Activated T-cell treated with anti-CD3 and anti-CD28 coated beads, Interleukin-2, amount 50 U/mL, for 4 hours (primary cell): Measurements from ENCODE around the gene VTI1A. TPM values are rescaled to one million over a fixed set of nuclear protein-coding genes. Genes with fewer than 3 reads are reported as not detected.
A peak's percentile ranks its signal among the peaks of the same experiment; 100 is the strongest.

Experiments
- ATAC-seq, 2 donors: fragments of 200-7000 bp; cut with Tn5 transposase; one replicate each; pipeline ENCODE4 v1.10.0; 2021
- DNase-seq: peaks from one replicate; pipeline ENCODE4 v3.0.0-alpha.2; 2020
- H3K27me3 Mint-ChIP-seq: one replicate; pipeline ENCODE4 v1.8.0; 2021; ENCODE audit warnings: low read depth, mixed read lengths
- H3K36me3 Mint-ChIP-seq: one replicate; pipeline ENCODE4 v1.8.0; 2022; ENCODE audit warnings: mixed read lengths; ENCODE audit not compliant: insufficient read depth
- H3K4me1 Mint-ChIP-seq: one replicate; pipeline ENCODE4 v1.8.0; 2021; ENCODE audit warnings: low read depth, mixed read lengths
- H3K4me3 Mint-ChIP-seq: one replicate; pipeline ENCODE4 v1.8.0; 2021; ENCODE audit warnings: mild to moderate bottlenecking, moderate library complexity, mixed read lengths
- H3K9me3 Mint-ChIP-seq: one replicate; pipeline ENCODE4 v1.8.0; 2021; ENCODE audit warnings: mixed read lengths
- total RNA-seq, 3 donors: library from RNA; stranded (reverse); gene quantifications; one replicate each; pipeline ENCODE4 v1.2.1, GENCODE V29; 2021

VTI1A gene
- total RNA-seq, 3 donors from 2014 or later, result 39.2 to 43.8 (median 42.9) TPM

DNA sequence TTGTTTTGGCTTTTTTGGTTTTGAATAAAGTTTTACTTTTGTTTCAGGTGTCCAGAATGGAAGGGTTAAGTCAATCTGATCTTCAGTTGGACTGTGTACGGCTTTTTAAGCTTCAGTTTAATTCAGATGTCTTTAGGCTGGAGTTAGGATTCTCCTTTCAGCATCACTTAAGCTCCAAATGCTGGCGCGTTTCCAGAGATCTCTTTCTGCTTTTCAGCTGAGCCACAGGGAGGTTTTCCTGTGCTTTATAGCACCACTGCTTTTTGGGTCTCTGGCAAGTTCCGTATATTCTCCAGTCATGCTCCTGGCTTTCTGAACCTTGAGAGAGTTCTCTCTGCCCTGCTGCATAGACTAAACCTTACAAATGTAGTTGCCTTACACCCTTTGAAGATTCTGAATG is 60.0 kb downstream of the VTI1A start:
- Mint-ChIP-seq H3K9me3 (no peaks in the 10 kb centered on the region), H3K4me1 (peaks cover 8% of the 10 kb centered on the region), H3K4me3 (no peak overlapping the region), H3K36me3 (peaks cover 16% of the 10 kb centered on the region), H3K27me3 (no peaks in the 10 kb centered on the region)
- no peak for DNase-seq
- no peak for ATAC-seq

DNA sequence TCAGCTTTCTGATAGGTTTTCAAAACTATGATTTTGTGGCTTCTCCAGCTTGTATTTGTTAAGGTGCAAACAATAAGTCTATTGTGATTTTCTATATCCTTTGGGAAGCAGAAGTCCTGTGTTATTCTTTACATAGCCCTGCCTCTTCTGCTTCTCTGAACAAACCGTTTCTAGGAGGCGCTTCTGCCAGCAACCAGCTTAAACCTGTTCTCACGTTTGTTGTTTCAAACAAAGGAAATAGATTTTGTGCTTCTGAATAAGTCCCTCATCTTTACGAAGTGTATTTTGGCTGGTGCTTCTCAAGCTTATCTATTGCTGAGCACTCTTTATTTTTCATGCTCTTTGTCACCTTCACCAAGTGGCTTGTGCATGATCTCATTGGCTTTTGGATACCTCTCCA is 61.0 kb downstream of the VTI1A start:
- Mint-ChIP-seq H3K4me1 (peaks cover 8% of the 10 kb centered on the region), H3K4me3 (no peak overlapping the region), H3K27me3 (no peaks in the 10 kb centered on the region), H3K9me3 (no peaks in the 10 kb centered on the region), H3K36me3 (peaks cover 16% of the 10 kb centered on the region)
- DNase-seq (no peak), ATAC-seq (no peak)

DNA sequence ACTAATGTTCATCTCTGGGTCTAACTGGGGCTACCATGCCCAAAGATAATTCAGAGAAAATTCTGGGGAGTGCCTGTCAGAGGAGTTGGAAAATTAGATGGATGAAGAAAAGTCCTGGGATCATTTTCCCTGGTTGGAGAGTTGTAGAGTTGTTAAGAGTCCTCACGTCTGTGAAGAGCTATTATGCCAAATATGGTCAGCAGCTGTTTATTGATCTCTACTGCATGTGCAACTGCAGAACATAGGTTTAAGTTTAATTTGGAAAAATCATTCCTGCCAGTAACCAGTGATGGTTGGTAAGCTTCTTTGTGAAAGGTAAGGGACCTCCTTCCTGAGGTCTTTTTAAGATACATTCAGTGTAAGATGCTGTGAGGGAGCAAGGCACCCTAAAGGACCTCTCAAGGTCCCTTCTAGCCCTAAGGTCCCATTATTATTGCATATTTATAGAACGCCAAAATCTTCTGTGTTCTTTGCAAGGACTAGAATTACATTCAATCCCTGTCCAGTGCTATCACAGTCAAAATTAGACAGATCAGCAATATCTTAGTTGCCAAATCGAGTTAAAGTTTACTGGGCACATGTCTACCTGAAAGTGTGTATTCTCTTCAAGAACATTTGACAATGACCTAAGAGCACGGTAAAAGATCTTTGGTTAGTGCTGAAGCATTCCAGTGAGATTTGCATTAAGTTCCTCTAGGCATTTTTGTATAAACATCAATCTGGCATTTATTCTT is 62.7 kb downstream of the VTI1A start:
- ATAC-seq, result no peak

DNA sequence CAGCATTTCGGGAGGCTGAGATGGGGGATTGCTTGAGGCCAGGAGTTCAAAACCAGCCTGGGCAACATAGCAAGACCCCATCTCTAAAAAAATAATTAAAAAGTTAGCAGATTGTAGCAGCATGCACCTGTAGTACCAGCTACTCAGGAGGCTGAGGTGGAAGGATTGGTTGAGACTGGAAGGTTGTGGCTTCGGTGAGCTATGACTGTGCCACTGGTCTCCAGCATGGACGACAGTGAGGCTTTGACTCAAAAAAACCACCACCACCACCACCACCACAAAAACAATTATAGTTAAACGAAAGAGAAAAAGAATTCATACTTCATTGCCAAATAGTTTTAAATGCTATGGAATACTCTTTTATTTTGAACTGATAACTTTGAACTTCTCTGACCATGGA is 63.4 kb downstream of the VTI1A start:
- Mint-ChIP-seq H3K9me3 (peaks cover 4% of the 10 kb centered on the region), H3K36me3 (peaks cover 12% of the 10 kb centered on the region), H3K4me1 (peaks cover 7% of the 10 kb centered on the region), H3K27me3 (no peaks in the 10 kb centered on the region), H3K4me3 (no peak overlapping the region)
- ATAC-seq (peak; percentile 65 to 73), DNase-seq (no peak)

More for the DNA sequence above, 62.7 kb downstream of the VTI1A start:
- Mint-ChIP-seq H3K9me3 (peaks cover 4% of the 10 kb centered on the region), H3K4me3 (no peak overlapping the region), H3K27me3 (no peaks in the 10 kb centered on the region), H3K4me1 (peaks cover 7% of the 10 kb centered on the region), H3K36me3 (peaks cover 12% of the 10 kb centered on the region)
- no peak for DNase-seq

DNA sequence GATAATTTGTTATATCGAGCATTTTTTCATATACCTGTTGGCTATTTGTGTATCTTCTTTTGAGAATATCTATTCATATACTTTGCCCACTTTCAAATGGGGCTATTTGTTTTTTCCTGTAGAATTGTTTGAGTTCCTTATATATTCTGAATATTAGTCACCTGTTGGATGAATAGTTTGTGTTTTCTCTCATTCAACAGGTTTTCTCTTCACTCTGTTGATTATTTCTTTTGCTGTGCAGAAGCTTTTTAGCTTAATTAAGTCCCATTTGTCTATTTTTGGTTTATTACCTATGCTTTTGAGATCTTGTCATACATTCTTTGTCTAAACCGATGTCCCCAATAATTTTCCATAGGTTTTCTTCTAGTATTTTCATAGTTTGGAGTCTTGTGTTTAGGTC is 65.3 kb downstream of the VTI1A start:
- H3K4me1 Mint-ChIP-seq, result peaks cover 3% of the 10 kb centered on the region
- peaks cover 12% of the 10 kb centered on the region for H3K36me3 Mint-ChIP-seq
- H3K4me3 Mint-ChIP-seq, result no peak overlapping the region
- no peak for DNase-seq
- H3K27me3 Mint-ChIP-seq, result no peaks in the 10 kb centered on the region
- peaks cover 4% of the 10 kb centered on the region for H3K9me3 Mint-ChIP-seq
- no peak for ATAC-seq

DNA sequence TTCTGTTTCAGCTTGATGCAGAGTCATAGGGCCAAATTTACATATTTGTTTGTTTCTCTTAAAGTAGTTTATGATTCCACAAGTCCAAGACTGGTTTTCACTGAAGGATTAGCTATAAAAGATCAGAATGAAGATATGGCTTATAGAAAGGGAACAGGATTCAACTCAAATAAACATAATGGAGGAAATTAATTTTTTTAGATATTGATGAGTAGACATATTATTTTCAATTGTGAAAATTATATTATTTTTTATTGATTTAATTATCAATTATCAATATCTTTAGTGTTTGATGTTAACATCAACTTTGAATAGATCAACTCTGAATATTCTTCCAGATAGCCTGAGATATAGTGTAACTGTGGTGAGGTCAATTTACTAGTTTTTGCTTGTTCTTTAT is 68.1 kb downstream of the VTI1A start:
- no peak overlapping the region for H3K4me3 Mint-ChIP-seq
- peaks cover 15% of the 10 kb centered on the region for H3K4me1 Mint-ChIP-seq
- no peak for DNase-seq
- peaks cover 7% of the 10 kb centered on the region for H3K36me3 Mint-ChIP-seq
- H3K9me3 Mint-ChIP-seq, result peaks cover 4% of the 10 kb centered on the region
- ATAC-seq, result no peak
- no peaks in the 10 kb centered on the region for H3K27me3 Mint-ChIP-seq

DNA sequence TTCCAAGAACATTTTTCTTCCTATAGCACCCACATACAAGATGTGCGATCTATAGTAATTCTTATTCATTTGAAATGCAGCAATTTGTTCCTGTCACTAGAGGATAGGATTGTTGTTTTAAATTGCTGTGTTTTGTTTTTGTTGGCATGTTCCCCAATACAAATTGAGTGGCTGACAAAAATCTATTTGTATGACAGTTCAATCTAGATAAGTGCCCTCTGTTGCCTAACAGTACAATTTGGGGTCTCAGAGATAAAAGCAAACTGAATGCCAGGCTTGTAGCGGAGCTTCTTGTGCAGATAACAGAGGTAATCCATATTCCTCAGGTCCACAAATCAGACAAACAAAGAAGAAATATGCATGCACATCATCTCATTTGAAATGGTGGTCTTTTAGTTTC is 68.8 kb downstream of the VTI1A start:
- Mint-ChIP-seq H3K36me3 (peaks cover 7% of the 10 kb centered on the region), H3K4me3 (no peak overlapping the region), H3K27me3 (no peaks in the 10 kb centered on the region), H3K4me1 (peaks cover 15% of the 10 kb centered on the region), H3K9me3 (peaks cover 4% of the 10 kb centered on the region)
- ATAC-seq (no peak), DNase-seq (no peak)

DNA sequence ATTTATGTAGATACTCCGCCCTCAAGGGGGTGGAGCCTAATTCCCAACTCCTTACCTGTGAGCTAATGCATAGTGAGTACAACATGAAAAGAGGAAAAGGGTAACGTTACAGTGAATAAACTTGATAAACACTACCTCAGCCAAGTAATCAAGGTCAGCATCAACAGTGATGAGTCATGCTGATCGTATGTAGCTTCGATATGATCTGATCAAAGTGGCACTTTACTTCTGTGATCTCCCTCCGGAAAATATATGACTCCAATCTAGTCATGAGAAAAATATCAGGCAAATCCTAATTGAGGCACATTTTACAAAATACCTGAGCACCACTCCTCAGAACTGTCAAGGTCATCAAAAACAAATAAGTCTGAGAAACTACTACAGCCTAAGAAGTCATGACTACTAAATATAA is 70.4 kb downstream of the VTI1A start:
- no peak for ATAC-seq
- no peak for DNase-seq
- H3K4me3 Mint-ChIP-seq, result no peak overlapping the region
- peaks cover 4% of the 10 kb centered on the region for H3K9me3 Mint-ChIP-seq
- H3K27me3 Mint-ChIP-seq, result no peaks in the 10 kb centered on the region
- H3K4me1 Mint-ChIP-seq, result peaks cover 13% of the 10 kb centered on the region
- peaks cover 2% of the 10 kb centered on the region for H3K36me3 Mint-ChIP-seq

DNA sequence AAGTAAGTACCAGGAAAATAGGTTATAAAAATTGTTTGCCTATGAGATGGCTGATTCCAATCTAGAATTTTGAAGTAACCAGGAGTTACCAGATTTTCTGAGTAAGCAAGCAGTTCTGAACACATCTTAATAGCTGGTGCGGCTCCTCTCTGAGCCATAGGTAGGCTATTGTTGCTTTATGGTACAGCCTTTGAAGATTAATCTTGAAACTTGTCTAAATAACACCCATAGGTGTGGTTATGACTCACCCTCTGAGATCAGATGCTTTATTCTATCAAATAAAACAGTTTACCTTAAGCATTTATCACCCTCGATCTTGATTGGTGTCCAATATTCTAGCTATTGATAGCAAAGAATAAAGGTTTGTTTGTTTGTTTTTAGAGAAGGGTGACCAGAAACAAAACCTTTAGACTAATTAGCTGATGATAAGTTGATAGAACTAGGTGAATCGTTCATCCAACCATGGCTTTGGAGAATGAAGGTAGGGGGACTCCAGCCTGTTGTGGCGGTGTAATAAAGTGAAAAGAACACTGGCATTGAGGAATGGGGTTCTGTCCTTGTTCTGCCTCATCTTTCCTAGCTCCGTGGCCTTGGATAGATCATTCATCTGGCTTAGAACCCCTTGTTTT is 72.2 kb downstream of the VTI1A start:
- ATAC-seq, result peak; percentile 98
- DNase-seq, result no peak
- H3K36me3 Mint-ChIP-seq, result peaks cover 2% of the 10 kb centered on the region
- H3K4me3 Mint-ChIP-seq, result no peak overlapping the region
- H3K27me3 Mint-ChIP-seq, result no peaks in the 10 kb centered on the region
- peaks cover 2% of the 10 kb centered on the region for H3K9me3 Mint-ChIP-seq
- peaks cover 13% of the 10 kb centered on the region for H3K4me1 Mint-ChIP-seq

DNA sequence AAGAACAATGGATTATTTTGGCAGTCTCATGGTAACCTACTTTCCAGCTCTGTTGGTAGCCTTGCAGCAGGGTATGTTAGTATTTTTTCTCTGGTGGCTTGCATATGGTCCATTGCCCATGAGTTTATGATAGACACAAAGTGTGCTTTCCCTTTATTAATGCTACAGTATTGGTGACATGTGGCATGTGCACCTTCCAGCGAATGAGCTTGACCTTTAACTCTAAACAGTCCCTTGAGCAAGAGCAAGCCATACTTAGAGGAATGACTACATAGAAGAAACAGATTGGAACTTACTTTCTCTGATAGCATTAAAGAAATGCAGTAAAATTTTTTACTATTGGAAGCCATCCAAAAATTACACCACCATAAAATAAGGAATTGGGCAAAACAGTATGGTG is 73.9 kb downstream of the VTI1A start:
- peaks cover 19% of the 10 kb centered on the region for H3K4me1 Mint-ChIP-seq
- no peaks in the 10 kb centered on the region for H3K36me3 Mint-ChIP-seq
- ATAC-seq (no peak), DNase-seq (no peak)
- no peaks in the 10 kb centered on the region for H3K9me3 Mint-ChIP-seq
- no peak overlapping the region for H3K4me3 Mint-ChIP-seq
- H3K27me3 Mint-ChIP-seq, result no peaks in the 10 kb centered on the region

DNA sequence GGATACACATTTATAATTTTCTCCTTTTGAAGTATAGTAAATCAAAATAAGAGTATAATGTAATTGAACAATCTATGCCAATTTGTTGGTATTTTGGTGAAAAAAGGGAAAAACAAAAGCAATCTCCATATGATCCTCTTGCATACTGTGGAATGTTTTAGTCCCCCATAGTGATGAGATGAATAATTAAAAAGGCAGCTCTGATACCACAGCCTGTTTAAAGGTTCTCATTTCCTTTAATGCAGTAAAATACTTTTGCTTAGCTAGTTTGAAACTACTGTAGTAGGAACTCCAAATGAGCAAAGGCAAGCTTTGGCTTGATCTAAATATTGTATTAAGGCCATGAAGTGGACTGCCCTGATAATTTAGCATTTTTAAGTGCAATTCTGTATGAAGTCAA is 77.6 kb downstream of the VTI1A start:
- Mint-ChIP-seq H3K27me3 (no peaks in the 10 kb centered on the region), H3K4me3 (no peak overlapping the region), H3K36me3 (peaks cover 9% of the 10 kb centered on the region), H3K4me1 (peaks cover 12% of the 10 kb centered on the region), H3K9me3 (no peaks in the 10 kb centered on the region)
- no peak for DNase-seq
- no peak for ATAC-seq

DNA sequence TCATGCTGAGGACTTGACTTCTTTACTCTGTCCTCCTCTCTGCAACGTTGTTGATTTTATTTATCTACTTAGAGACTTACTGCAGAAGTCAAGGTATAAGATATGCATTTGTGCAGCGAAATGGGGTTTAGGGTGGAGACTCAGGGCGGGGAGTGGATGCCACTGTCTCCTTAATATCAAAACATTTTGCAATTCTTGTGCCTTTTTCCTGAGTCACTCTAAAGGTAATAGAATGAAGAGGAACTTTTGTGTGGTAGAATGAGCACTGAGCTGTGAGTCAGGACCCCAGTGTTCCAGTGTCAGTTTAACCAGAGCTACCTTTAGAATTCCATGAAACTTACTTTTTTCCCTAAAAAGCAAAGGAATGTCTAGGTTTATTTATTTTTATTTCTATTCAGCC is 78.2 kb downstream of the VTI1A start:
- no peak for DNase-seq
- Mint-ChIP-seq H3K4me3 (no peak overlapping the region), H3K4me1 (peaks cover 12% of the 10 kb centered on the region), H3K36me3 (peaks cover 9% of the 10 kb centered on the region), H3K9me3 (no peaks in the 10 kb centered on the region), H3K27me3 (no peaks in the 10 kb centered on the region)
- ATAC-seq, result no peak

DNA sequence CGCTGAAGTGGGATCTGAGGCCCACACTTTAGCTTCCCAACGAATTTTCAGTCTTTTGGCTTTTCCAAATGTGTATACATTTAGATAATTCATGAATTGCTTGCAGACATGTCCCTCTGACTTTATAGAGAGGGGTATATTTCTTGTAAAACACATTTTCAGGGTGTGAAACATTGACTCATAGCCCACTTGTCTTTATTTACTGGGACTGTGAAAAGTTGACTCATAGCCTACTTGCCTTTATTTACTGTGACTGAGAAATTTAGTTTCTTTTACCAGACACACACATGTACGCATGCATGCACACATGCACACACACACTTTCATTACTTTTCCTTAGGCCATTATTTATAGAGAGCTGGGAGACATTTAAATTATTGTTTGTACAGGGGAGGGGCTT is 79.1 kb downstream of the VTI1A start:
- ATAC-seq, result peak; percentile 83 to 93
- H3K4me3 Mint-ChIP-seq, result no peak overlapping the region
- DNase-seq, result no peak

DNA sequence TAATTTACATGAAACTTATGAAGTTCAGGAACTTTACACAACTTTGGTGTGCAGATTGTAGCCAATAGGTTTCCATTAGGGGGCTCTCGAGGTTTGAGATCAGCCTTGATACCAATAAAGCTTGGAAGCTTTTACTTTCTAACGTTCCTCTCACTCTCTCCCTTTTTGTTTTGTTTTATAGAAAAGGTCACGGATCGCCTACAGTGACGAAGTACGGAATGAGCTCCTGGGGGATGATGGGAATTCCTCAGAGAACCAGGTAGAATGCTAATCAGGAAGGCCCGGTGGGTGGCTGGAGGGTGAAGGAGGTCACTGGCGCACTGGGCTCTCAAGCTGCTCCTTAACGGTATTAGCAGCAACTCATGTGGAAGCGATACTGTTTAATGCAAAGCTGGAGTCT is 79.9 kb downstream of the VTI1A start:
- Mint-ChIP-seq H3K27me3 (no peaks in the 10 kb centered on the region), H3K4me1 (peaks cover 25% of the 10 kb centered on the region), H3K9me3 (no peaks in the 10 kb centered on the region), H3K4me3 (no peak overlapping the region), H3K36me3 (peaks cover 13% of the 10 kb centered on the region)
- ATAC-seq (no peak), DNase-seq (no peak)

More for the DNA sequence above, 79.1 kb downstream of the VTI1A start:
- Mint-ChIP-seq H3K4me1 (peaks cover 17% of the 10 kb centered on the region), H3K9me3 (no peaks in the 10 kb centered on the region), H3K27me3 (no peaks in the 10 kb centered on the region), H3K36me3 (peaks cover 13% of the 10 kb centered on the region)

DNA sequence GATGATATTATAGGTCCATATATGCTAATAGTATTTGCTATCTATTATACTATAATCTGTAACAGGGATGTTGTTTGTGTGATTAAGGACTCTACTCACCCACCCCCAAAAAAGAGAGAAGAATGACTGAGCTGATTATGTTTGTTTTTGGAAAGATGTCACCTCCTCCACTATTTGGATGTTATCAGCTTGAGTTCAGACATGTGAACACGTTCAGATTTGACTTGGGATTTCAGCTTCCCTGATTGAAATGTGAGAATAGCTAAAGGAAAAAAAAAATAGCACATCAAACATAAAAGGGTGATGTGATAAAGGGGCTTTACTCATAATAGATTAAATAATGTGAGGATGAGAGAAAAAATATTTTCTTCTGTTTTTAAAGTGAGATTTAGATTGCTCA is 81.2 kb downstream of the VTI1A start:
- H3K4me1 Mint-ChIP-seq, result peaks cover 33% of the 10 kb centered on the region
- H3K9me3 Mint-ChIP-seq, result no peaks in the 10 kb centered on the region
- ATAC-seq, result no peak
- peaks cover 15% of the 10 kb centered on the region for H3K36me3 Mint-ChIP-seq
- no peaks in the 10 kb centered on the region for H3K27me3 Mint-ChIP-seq
- no peak overlapping the region for H3K4me3 Mint-ChIP-seq
- DNase-seq, result no peak
